Activated T-helper 2 cell treated with anti-CD3 and anti-CD28 coated beads, Interferon-gamma antibody, Interleukin-2, Interleukin-4, amounts not matched to agents 10 μg/mL and 5 μg/mL and 100 μg/mL, durations not matched to agents 14 hours and 24 hours and 36 hours (primary cell): ENCODE data around the gene COLEC12. TPM values are rescaled to one million over a fixed set of nuclear protein-coding genes. Genes with fewer than 3 reads are reported as not detected.
"Not testable (repeated sequence)": the region's sequence is repeated elsewhere in the genome, so short reads cannot be mapped to it uniquely, and the experiment has no call there.

Source experiments
- DNase-seq: peaks from one replicate; pipeline ENCODE4 v3.0.0; 2021; ENCODE audit warnings: low spot score
- H3K27ac Mint-ChIP-seq: one replicate; pipeline ENCODE4 v1.8.0; 2021; ENCODE audit warnings: mixed read lengths
- H3K27me3 Mint-ChIP-seq: one replicate; pipeline ENCODE4 v1.8.0; 2021; ENCODE audit warnings: low read depth, mixed read lengths
- H3K36me3 Mint-ChIP-seq: one replicate; pipeline ENCODE4 v1.8.0; 2021; ENCODE audit warnings: low read depth, mixed read lengths
- H3K4me1 Mint-ChIP-seq: one replicate; pipeline ENCODE4 v1.8.0; 2021; ENCODE audit warnings: low read depth, mixed read lengths
- H3K4me3 Mint-ChIP-seq: one replicate; pipeline ENCODE4 v1.8.0; 2021; ENCODE audit warnings: low read depth, mild to moderate bottlenecking, moderate library complexity, mixed read lengths
- H3K9me3 Mint-ChIP-seq: one replicate; pipeline ENCODE4 v1.8.0; 2021; ENCODE audit warnings: mixed read lengths
- intact Hi-C: fragments of 100-400 bp; cut with micrococcal nuclease; formaldehyde crosslinking; loops from one replicate; pipeline ENCODE4 v1.15.1; 2023
- total RNA-seq: library from RNA; stranded (reverse); gene quantifications from 2 replicates; pipeline ENCODE4 v1.2.3, GENCODE V29; 2022

Gene COLEC12
- total RNA-seq, 1 donor from 2014 or later: not detected

DNA sequence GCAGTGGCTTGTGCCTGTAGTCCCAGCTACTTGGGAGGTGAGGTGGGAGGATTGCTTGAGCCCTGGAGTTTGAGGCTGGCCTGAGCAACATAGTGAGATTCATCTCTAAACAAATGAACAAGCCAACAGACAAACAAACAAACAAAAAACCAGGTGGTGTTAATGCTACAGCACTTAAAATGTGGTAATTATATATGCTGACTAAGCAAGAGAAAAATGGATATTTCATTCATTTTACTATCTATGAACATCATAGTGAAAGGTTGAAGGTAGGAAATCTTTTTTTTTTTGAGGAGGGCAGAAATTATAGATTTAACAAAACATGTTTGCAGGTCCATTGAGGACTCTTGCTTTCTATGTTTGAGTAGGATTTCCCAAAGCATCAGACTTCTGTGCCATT is 190.5 kb downstream of the COLEC12 start:
- no peaks in the 10 kb centered on the region for H3K4me1 Mint-ChIP-seq
- intact Hi-C loops: no loop called here
- no peak overlapping the region for H3K27ac Mint-ChIP-seq
- no peak for DNase-seq
- H3K27me3 Mint-ChIP-seq: no peaks in the 10 kb centered on the region
- H3K36me3 Mint-ChIP-seq: no peaks in the 10 kb centered on the region
- no peak overlapping the region for H3K4me3 Mint-ChIP-seq
- no peaks in the 10 kb centered on the region for H3K9me3 Mint-ChIP-seq

- H3K27ac Mint-ChIP-seq, H3K36me3 Mint-ChIP-seq, H3K4me3 Mint-ChIP-seq, intact Hi-C loops, H3K9me3 Mint-ChIP-seq, H3K4me1 Mint-ChIP-seq, DNase-seq, H3K27me3 Mint-ChIP-seq: not testable (repeated sequence)
These were observed 192.4 kb downstream of the COLEC12 start for GRCh38 chr18:308086-308485.

DNA sequence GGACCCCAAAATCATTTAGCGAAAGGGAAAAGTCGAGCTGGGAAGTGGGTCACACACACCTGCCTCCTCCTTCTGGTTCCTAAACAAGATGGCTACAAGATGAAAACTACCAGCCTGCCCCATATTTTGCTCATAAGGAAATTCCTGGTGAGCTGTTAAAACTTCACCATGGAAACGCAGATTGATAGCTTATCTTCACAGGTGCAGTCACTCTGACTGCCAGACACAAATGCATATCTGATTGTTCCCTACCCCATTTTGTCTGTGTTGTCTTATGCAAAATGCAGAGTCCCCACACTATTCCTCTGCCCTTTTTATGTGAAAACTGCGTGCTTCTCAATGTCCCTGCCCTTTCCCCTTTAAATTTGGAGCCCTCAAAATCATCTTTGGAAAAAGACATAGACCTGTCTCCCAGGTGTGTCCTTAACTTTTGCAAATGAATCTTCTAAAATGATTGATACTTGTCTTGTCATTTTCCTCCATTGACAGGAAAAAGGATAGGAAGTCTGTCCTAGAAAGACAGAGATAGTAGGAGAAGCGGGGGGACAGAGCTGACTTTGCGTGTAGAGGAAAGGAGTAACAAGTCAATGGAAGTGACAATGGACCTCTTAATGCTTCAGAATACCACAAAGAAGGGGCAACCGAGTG is 193.8 kb downstream of the COLEC12 start:
- Mint-ChIP-seq H3K4me1 (no peaks in the 10 kb centered on the region), H3K36me3 (no peaks in the 10 kb centered on the region), H3K27me3 (no peaks in the 10 kb centered on the region), H3K9me3 (no peaks in the 10 kb centered on the region), H3K4me3 (no peak overlapping the region), H3K27ac (no peak overlapping the region)
- DNase-seq: no peak
- intact Hi-C loops: no loop called here

- Mint-ChIP-seq H3K27me3 (peaks cover 5% of the 10 kb centered on the region), H3K9me3 (no peaks in the 10 kb centered on the region), H3K4me1 (no peaks in the 10 kb centered on the region), H3K4me3 (no peak overlapping the region), H3K27ac (no peak overlapping the region), H3K36me3 (no peaks in the 10 kb centered on the region)
- no peak for DNase-seq
- intact Hi-C loops: no loop called here
These were observed 195.4 kb downstream of the COLEC12 start for GRCh38 chr18:305003-305501.

DNA sequence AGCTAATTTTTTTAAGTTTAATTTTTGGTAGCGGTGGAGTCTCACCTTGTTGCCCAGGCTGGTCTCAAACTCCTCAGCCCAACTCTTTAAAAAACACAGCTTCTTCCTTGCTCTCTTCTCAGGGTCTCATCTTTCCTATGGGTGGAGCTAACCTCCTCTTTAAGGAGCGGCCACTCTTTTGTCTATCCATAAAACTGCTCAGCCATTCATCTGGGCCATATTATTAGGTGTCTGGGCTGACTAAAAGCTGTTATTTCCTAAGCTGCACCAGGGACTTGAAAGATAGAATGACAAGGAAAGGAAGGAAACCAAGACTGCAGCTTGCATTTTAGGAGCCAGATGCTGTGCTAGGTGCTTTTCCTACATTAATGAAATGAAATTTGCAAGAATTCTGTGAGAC is 196.9 kb downstream of the COLEC12 start:
- intact Hi-C loops: no loop called here
- Mint-ChIP-seq H3K27ac (no peak overlapping the region), H3K4me1 (no peaks in the 10 kb centered on the region), H3K27me3 (peaks cover 5% of the 10 kb centered on the region), H3K9me3 (no peaks in the 10 kb centered on the region), H3K36me3 (no peaks in the 10 kb centered on the region), H3K4me3 (no peak overlapping the region)
- DNase-seq: no peak

GRCh38 chr18:303011-303410 is 197.5 kb downstream of the COLEC12 start:
- no peak for DNase-seq
- Mint-ChIP-seq H3K36me3 (no peaks in the 10 kb centered on the region), H3K4me3 (no peak overlapping the region), H3K9me3 (no peaks in the 10 kb centered on the region), H3K27ac (no peak overlapping the region), H3K27me3 (peaks cover 5% of the 10 kb centered on the region), H3K4me1 (no peaks in the 10 kb centered on the region)
- intact Hi-C loops: no loop called here

DNA sequence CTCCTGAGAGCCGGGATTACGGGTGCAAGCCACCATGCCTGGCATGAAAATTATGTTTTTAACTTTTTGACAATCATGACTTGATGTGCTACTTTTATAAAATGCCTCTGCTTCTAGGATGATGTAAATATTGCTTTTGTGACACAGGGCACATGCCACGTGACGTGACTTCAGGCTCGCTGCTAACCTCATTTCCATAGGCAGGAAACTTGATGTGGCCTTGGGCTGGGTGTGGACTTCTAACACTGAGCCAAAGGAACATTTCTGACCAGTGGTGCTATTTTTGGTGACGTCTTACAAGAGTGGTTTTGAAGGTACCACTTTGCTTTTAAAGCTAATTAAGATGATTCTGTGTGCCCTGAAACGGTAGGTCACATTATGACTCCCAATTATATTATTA is 198.4 kb downstream of the COLEC12 start:
- no peak for DNase-seq
- no peak overlapping the region for H3K27ac Mint-ChIP-seq
- no peak overlapping the region for H3K4me3 Mint-ChIP-seq
- H3K27me3 Mint-ChIP-seq: peaks cover 5% of the 10 kb centered on the region
- no peaks in the 10 kb centered on the region for H3K9me3 Mint-ChIP-seq
- intact Hi-C loops: no loop called here
- H3K36me3 Mint-ChIP-seq: no peaks in the 10 kb centered on the region
- no peaks in the 10 kb centered on the region for H3K4me1 Mint-ChIP-seq

- H3K4me1 Mint-ChIP-seq: no peaks in the 10 kb centered on the region
- no peak overlapping the region for H3K4me3 Mint-ChIP-seq
- DNase-seq: no peak
- H3K27me3 Mint-ChIP-seq: peaks cover 11% of the 10 kb centered on the region
- H3K27ac Mint-ChIP-seq: no peak overlapping the region
- no peaks in the 10 kb centered on the region for H3K36me3 Mint-ChIP-seq
- intact Hi-C loops: no loop called here
- H3K9me3 Mint-ChIP-seq: no peaks in the 10 kb centered on the region
These were observed 202.6 kb downstream of the COLEC12 start for GRCh38 chr18:297936-298335.

DNA sequence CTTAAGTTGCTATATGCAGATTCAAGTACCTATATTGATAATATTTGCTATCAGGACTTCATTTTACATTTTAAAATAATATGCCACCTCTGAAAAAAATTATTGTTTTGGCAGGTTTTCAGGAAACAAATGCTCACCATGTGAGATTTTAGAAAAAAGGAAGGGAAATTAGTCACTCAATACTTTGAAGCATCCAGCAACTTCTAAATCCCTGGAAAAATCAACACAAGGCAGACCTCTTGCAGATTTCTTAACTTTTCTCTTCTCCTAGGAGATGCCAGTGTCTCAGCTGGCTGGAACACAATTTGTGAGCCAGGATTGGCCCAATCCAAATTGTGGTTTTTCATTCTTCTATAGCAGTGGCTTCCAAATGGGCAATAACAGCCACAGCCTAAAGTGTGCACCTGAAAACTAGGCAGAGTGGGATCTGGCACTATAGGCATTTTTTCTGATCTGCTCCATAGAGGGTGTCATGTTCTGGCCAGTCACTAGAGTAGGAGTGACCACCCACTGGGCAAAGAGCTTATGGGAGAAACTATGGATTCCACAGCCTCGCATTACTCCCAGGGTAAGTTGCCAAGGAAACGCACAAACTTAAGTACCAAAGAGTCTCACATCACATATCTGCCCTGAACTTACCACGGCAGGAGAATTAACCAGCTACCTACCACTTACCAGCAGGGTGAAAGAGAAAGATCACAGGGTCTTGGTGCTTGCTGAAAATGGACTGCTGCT is 204.6 kb downstream of the COLEC12 start:
- H3K4me3 Mint-ChIP-seq: no peak overlapping the region
- H3K27me3 Mint-ChIP-seq: peaks cover 9% of the 10 kb centered on the region
- no peak overlapping the region for H3K27ac Mint-ChIP-seq
- H3K36me3 Mint-ChIP-seq: no peaks in the 10 kb centered on the region
- H3K9me3 Mint-ChIP-seq: no peaks in the 10 kb centered on the region
- intact Hi-C loops: no loop called here
- no peaks in the 10 kb centered on the region for H3K4me1 Mint-ChIP-seq
- no peak for DNase-seq

GRCh38 chr18:294566-294965 is 205.9 kb downstream of the COLEC12 start:
- peaks cover 6% of the 10 kb centered on the region for H3K27me3 Mint-ChIP-seq
- intact Hi-C loops: no loop called here
- no peaks in the 10 kb centered on the region for H3K4me1 Mint-ChIP-seq
- no peak overlapping the region for H3K4me3 Mint-ChIP-seq
- no peaks in the 10 kb centered on the region for H3K9me3 Mint-ChIP-seq
- H3K27ac Mint-ChIP-seq: no peak overlapping the region
- no peaks in the 10 kb centered on the region for H3K36me3 Mint-ChIP-seq
- DNase-seq: no peak

GRCh38 chr18:293536-293935 is 207.0 kb downstream of the COLEC12 start:
- Mint-ChIP-seq H3K9me3 (no peaks in the 10 kb centered on the region), H3K4me1 (no peaks in the 10 kb centered on the region), H3K27ac (no peak overlapping the region), H3K4me3 (no peak overlapping the region), H3K36me3 (no peaks in the 10 kb centered on the region), H3K27me3 (peaks cover 9% of the 10 kb centered on the region)
- no peak for DNase-seq
- intact Hi-C loops: no loop called here

- H3K27me3 Mint-ChIP-seq: peaks cover 9% of the 10 kb centered on the region
- no peaks in the 10 kb centered on the region for H3K4me1 Mint-ChIP-seq
- no peak overlapping the region for H3K4me3 Mint-ChIP-seq
- intact Hi-C loops: no loop called here
- no peaks in the 10 kb centered on the region for H3K36me3 Mint-ChIP-seq
- H3K9me3 Mint-ChIP-seq: no peaks in the 10 kb centered on the region
- H3K27ac Mint-ChIP-seq: no peak overlapping the region
- DNase-seq: no peak
These were observed 208.2 kb downstream of the COLEC12 start for GRCh38 chr18:292271-292670.

DNA sequence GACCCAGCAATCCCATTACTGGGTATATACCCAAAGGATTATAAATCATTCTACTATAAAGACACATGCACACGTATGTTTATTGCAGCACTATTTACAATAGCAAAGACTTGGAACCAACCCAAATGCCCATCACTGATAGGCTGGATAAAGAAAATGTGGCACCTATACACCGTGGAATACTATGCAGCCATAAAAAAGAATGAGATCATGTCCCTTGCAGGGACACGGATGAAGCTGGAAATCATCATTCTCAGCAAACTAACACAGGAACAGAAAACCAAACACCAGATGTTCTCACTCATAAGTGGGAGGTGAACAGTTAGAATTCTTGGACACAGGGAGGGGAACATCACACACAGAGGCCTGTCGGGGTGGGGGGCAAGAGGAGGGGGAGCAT is 210.5 kb downstream of the COLEC12 start:
- H3K4me3 Mint-ChIP-seq, H3K27me3 Mint-ChIP-seq, intact Hi-C loops, H3K27ac Mint-ChIP-seq, H3K36me3 Mint-ChIP-seq, H3K9me3 Mint-ChIP-seq, DNase-seq: not testable (repeated sequence)
- H3K4me1 Mint-ChIP-seq: peaks cover 11% of the 10 kb centered on the region
